GM18951 (cell line): ENCODE results near the gene FASTKD1.
"Not testable (repeated sequence)": the region's sequence is repeated elsewhere in the genome, so short reads cannot be mapped to it uniquely, and the experiment has no call there.

ENCODE experiments used
- POLR2A ChIP-seq: IDR thresholded peaks from 4 replicates; pipeline ENCODE4 v1.6.1; 2011; ENCODE audit warnings: mild to moderate bottlenecking; ENCODE audit not compliant: insufficient read length, insufficient read depth; ENCODE audit errors: extremely low read depth
- in situ Hi-C: fragments of 300-500 bp; cut with MboI; formaldehyde crosslinking; loops from one replicate; pipeline ENCODE4 v1.12.0; 2022; ENCODE audit warnings: low sequenced_read_pairs, mixed read lengths, inconsistent platforms; ENCODE audit not compliant: unreplicated experiment

Gene FASTKD1

GRCh38 chr2:169584005-169584877 is 10.6 kb upstream of the FASTKD1 start, which contains the start of gene PPIG:
PPIG (plus strand) TSS chr2:169584351; CDS start chr2:169604042, 19,691 bp downstream.
- TF ChIP-seq POLR2A, result peak; percentile 60
- in situ Hi-C loops, result no loop called here

GRCh38 chr2:169583518-169583917 is 9.9 kb upstream of the FASTKD1 start:
- TF ChIP-seq POLR2A, result no peak
- in situ Hi-C loops, result no loop called here

GRCh38 chr2:169582552-169583266 is 9.0 kb upstream of the FASTKD1 start:
- in situ Hi-C loops, result not testable (repeated sequence)

- no peak for TF ChIP-seq POLR2A
- in situ Hi-C loops, result no loop called here
These were observed 5.4 kb upstream of the FASTKD1 start for GRCh38 chr2:169579044-169579443.

GRCh38 chr2:169575264-169575663 is 1.6 kb upstream of the FASTKD1 start:
- in situ Hi-C loops, result not testable (repeated sequence)

- in situ Hi-C loops, result not testable (repeated sequence)
These were observed 874 bp upstream of the FASTKD1 start for GRCh38 chr2:169574539-169574938.

- in situ Hi-C loops, result no loop called here
- no peak for TF ChIP-seq POLR2A
These were observed 272 bp upstream of the FASTKD1 start for GRCh38 chr2:169573974-169574299.

GRCh38 chr2:169572821-169573159 is 875 bp downstream of the FASTKD1 start:
- no peak for TF ChIP-seq POLR2A
- in situ Hi-C loops, result no loop called here

- TF ChIP-seq POLR2A, result no peak
- in situ Hi-C loops, result no loop called here
These were observed 1.5 kb downstream of the FASTKD1 start for GRCh38 chr2:169572189-169572588.

GRCh38 chr2:169571571-169571970 is 2.1 kb downstream of the FASTKD1 start:
- TF ChIP-seq POLR2A, result no peak
- in situ Hi-C loops, result no loop called here

GRCh38 chr2:169570752-169571151 is 2.9 kb downstream of the FASTKD1 start:
- in situ Hi-C loops, result not testable (repeated sequence)

GRCh38 chr2:169569948-169570347 is 3.7 kb downstream of the FASTKD1 start:
- in situ Hi-C loops, result no loop called here
- TF ChIP-seq POLR2A, result no peak

- in situ Hi-C loops, result no loop called here
- TF ChIP-seq POLR2A, result no peak
These were observed 8.0 kb downstream of the FASTKD1 start for GRCh38 chr2:169565686-169566085.

GRCh38 chr2:169562519-169562918 is 11.1 kb downstream of the FASTKD1 start:
- no peak for TF ChIP-seq POLR2A
- in situ Hi-C loops, result no loop called here

- in situ Hi-C loops, result not testable (repeated sequence)
These were observed 11.6 kb downstream of the FASTKD1 start for GRCh38 chr2:169562084-169562483.

GRCh38 chr2:169561364-169561763 is 12.3 kb downstream of the FASTKD1 start:
- no peak for TF ChIP-seq POLR2A
- in situ Hi-C loops, result no loop called here
